ENCODE data around the gene PAQR9. TPM values are rescaled to one million over a fixed set of nuclear protein-coding genes. Genes with fewer than 3 reads are reported as not detected.

Gene PAQR9
- not detected in 2 replicates for total RNA-seq
- long read RNA-seq: 0 reads

DNA sequence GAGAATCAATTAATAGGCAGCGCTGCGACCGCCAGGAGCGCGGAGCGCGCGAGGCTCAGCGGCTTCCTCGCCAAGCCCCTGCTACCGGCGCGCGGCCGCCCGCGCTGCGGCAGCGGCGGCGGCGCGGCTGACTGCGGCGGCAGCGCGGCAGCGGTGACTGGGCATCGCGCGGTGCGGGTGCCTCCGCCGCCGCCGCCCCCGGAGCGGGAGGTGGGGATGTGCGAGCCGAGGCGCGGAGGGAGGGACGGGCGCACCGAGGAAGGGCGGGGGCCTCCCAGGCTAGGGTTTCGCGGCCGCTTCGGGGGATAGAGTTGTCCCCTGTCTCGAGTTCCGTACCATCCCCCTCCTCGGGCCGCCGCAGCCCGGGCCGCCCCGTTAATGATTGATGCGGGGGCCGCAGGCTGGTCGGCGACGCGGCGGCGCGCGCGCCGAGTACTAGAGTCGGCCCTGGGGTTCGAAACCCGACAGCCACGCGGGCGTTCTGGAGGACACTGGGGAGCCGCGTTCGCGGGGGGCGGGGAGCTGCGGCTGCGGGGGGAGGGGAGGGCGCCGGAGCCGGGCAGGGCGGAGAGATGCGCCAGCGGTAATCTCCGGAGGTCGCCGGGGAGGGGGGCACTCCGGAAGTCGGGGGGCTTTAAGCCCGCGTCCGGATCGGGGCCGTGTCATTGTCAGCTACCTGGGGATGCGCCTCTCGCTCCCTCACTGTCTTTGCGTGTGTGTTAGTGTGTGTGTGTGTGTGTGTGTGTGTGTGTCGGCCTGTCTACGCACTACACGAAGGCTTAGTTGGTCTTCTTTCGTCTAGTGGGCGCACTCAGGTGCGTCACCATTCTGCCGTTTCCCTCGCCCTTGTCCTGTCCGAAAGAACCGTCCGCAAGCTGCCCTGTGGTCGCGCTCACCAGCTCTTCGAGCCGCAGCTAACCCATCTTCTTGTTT is at the start of gene PAQR9:
PAQR9 (minus strand) TSS at position 159 of the 933 bp plus-strand sequence. CDS start 338 bp downstream, outside the sequence.
- TF ChIP-seq CTCF (IDR thresholded peaks at IDR 0.05): no peak
- peak within 1 kb of the TSS; percentile 72 for H3K4me3 Mint-ChIP-seq (ENCODE audit: unreplicated experiment)
- H3K27me3 Mint-ChIP-seq (ENCODE audit: unreplicated experiment): peaks cover 52% of the 10 kb centered on the region
- DNase-seq (ENCODE audit: extremely low spot score, unreplicated experiment): no peak
- H3K9me3 Mint-ChIP-seq (ENCODE audit: unreplicated experiment): no peaks in the 10 kb centered on the region
- peaks cover 10% of the 10 kb centered on the region for H3K4me1 Mint-ChIP-seq (ENCODE audit: unreplicated experiment)
- no peak within 1 kb of the TSS for H3K27ac Mint-ChIP-seq (ENCODE audit: unreplicated experiment)
- H3K36me3 Mint-ChIP-seq (ENCODE audit: unreplicated experiment): no peaks in the 10 kb centered on the region

- Mint-ChIP-seq H3K4me1 (ENCODE audit: unreplicated experiment) (peaks cover 14% of the 10 kb centered on the region), H3K27ac (ENCODE audit: unreplicated experiment) (no peak overlapping the region), H3K27me3 (ENCODE audit: unreplicated experiment) (no peaks in the 10 kb centered on the region), H3K36me3 (ENCODE audit: unreplicated experiment) (peaks cover 12% of the 10 kb centered on the region), H3K4me3 (ENCODE audit: unreplicated experiment) (no peak overlapping the region), H3K9me3 (ENCODE audit: unreplicated experiment) (no peaks in the 10 kb centered on the region)
- DNase-seq (ENCODE audit: extremely low spot score, unreplicated experiment): no peak
- no peak for TF ChIP-seq CTCF (IDR thresholded peaks at IDR 0.05)
These were observed 48.2 kb upstream of the PAQR9 start for GRCh38 chr3:143011705-143012104.

GRCh38 chr3:143010024-143010423 is 46.5 kb upstream of the PAQR9 start:
- Mint-ChIP-seq H3K27me3 (ENCODE audit: unreplicated experiment) (no peaks in the 10 kb centered on the region), H3K4me1 (ENCODE audit: unreplicated experiment) (peaks cover 20% of the 10 kb centered on the region), H3K9me3 (ENCODE audit: unreplicated experiment) (no peaks in the 10 kb centered on the region), H3K27ac (ENCODE audit: unreplicated experiment) (no peak overlapping the region), H3K36me3 (ENCODE audit: unreplicated experiment) (peaks cover 10% of the 10 kb centered on the region), H3K4me3 (ENCODE audit: unreplicated experiment) (no peak overlapping the region)
- DNase-seq (ENCODE audit: extremely low spot score, unreplicated experiment): no peak
- TF ChIP-seq CTCF (IDR thresholded peaks at IDR 0.05): no peak

DNA sequence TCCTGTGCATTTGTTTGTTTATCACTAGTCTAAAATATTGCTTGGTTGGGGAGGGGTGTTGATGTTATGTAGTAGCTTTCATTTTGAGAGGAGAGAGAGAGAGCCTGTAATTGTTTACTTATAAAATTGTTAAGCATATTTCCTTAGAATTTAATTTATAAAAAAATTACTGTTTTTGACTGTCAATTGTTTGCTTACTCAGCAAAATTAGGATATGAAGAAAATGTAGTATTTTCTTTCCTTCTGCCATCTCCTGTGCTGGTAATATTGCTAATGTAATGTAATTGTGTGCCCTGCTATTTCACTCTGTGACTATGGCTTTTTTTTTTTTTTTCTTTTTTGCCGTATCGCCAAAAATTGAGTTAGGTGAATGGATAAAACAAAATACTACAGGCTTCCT is 41.3 kb upstream of the PAQR9 start:
- Mint-ChIP-seq H3K36me3 (ENCODE audit: unreplicated experiment) (no peaks in the 10 kb centered on the region), H3K4me1 (ENCODE audit: unreplicated experiment) (peaks cover 44% of the 10 kb centered on the region), H3K27me3 (ENCODE audit: unreplicated experiment) (no peaks in the 10 kb centered on the region), H3K27ac (ENCODE audit: unreplicated experiment) (no peak overlapping the region), H3K4me3 (ENCODE audit: unreplicated experiment) (no peak overlapping the region), H3K9me3 (ENCODE audit: unreplicated experiment) (no peaks in the 10 kb centered on the region)
- no peak for TF ChIP-seq CTCF (IDR thresholded peaks at IDR 0.05)
- DNase-seq (ENCODE audit: extremely low spot score, unreplicated experiment): no peak

DNA sequence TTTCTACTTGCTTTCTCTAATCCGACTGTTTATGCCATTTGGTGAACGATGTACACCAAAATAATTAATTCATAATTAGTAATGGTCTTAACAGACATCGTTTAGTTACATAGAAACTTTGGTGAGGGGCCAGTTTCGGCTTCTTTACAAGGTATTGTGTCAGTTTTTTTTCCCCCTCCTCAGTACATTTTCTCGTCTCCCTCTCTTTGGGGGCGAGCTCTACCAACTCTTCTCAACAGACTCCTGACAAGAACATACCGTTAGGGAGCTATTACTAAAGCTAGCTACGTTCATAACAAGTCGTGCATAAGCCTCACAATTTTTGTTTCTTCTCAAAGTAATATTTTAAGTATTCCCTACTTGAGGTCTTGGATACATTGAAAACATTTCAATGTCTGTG is 39.3 kb upstream of the PAQR9 start:
- Mint-ChIP-seq H3K4me3 (ENCODE audit: unreplicated experiment) (peak overlapping the region; percentile 94), H3K9me3 (ENCODE audit: unreplicated experiment) (no peaks in the 10 kb centered on the region), H3K36me3 (ENCODE audit: unreplicated experiment) (no peaks in the 10 kb centered on the region), H3K27ac (ENCODE audit: unreplicated experiment) (peak overlapping the region; percentile 100), H3K27me3 (ENCODE audit: unreplicated experiment) (no peaks in the 10 kb centered on the region), H3K4me1 (ENCODE audit: unreplicated experiment) (peaks cover 42% of the 10 kb centered on the region)
- DNase-seq (ENCODE audit: extremely low spot score, unreplicated experiment): no peak
- no peak for TF ChIP-seq CTCF (IDR thresholded peaks at IDR 0.05)

Measured in osteocyte (in vitro differentiated cells).